ENCODE results near the gene RGS6.

- TF ChIP-seq EZH2 (IDR thresholded peaks at IDR 0.05; ENCODE audit: insufficient read depth, poor library complexity, severe bottlenecking): no peak
- no peak for TF ChIP-seq EZH2phosphoT487 (IDR thresholded peaks at IDR 0.05; ENCODE audit: insufficient read depth, low read depth)
Measured at GRCh38 chr14:72557671-72558070, 625.4 kb downstream of the RGS6 start.
